NK-92 (cell line): ENCODE results near the gene PROX1.

Experiments used
- DNase-seq: peaks from one replicate; lab custom pipeline; 2025; ENCODE audit not compliant: unreplicated experiment; lab: John Stamatoyannopoulos, UW

PROX1 gene

GRCh38 chr1:213997038-213997771, 9.4 kb downstream of the PROX1 start:
- no peak for DNase-seq

GRCh38 chr1:213997772-213998107, 10.0 kb downstream of the PROX1 start:
- no peak for DNase-seq

- DNase-seq = no peak
These were observed 11.0 kb downstream of the PROX1 start for GRCh38 chr1:213998785-213999184.

DNA sequence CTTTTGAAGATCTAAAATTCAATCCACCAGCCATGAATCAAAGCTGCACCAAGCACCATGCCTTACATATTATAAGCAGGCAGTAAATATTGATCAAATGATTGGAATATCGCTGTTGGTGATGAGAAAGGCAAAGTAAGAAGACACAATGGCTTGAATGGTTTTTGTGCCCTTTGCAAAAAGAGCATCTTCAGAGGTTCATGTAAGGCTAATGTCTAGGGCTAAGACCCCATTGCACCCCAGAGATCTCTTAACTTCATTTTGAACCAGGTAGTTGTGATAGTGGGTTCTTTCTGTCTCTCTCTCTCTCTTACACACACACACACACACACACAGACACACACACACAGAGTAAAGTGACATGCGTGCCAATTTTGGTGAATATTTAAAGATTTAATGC, 12.0 kb downstream of the PROX1 start:
- DNase-seq = no peak

DNA sequence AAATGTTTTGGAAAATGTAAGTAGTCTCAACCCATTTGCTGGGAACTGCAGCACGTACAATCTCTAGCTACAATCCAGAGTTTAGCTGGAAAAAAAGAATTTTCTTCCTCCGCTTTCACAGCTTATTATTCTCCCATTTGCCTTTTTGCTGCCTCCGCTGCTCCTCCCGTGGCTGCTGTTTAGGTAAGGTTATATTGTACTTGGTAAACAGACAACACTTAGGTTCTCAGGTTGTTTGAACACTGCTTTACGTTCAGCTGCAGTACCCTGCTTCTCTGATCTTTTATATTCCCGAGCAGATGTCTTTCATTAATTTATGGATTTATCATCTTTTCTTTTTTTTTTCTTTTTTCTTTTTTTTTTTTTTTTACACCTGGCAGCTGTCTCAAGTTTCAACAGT, 14.3 kb downstream of the PROX1 start:
- DNase-seq = no peak

DNA sequence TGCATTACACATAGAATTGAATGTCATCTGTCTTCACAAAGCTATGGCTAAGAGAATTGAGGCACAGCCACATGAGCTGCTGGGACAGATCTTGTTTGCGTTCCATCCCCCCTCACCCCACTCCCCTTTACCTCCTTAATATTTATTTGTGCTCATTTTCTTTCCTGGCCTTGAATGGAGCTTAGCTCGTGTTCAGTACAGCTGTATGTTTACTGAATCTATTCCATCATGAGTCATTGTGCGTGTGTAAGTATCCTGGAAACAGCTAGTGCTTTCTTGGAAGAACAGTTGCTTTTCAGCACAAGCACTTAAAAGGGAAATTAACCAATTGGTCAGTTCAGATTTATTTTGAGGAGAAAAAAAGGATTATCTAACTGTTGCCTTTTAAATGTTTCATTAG, 14.7 kb downstream of the PROX1 start:
- DNase-seq = no peak

- DNase-seq = no peak
These were observed 15.5 kb downstream of the PROX1 start for GRCh38 chr1:214003233-214003632.

DNA sequence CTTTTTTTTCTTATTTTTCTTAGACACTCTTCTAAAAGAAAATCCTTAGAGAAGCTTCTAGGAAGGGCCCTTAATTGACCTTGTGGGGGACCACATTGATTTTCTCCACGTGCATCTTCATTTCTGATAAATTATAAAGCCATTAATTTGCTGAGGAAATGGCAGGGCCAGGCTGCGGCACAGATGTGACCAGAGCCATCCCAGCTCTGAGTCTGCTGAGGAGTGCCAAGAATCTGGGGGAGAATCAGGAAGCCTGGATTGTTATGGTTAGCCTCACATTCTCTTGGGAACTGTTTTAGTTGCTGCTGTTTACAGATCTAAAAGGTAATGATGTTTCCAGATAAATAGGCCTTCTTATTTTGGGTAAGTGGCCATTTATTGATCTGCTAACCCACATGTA, 16.2 kb downstream of the PROX1 start:
- DNase-seq = no peak

- no peak for DNase-seq
These were observed 17.0 kb downstream of the PROX1 start for GRCh38 chr1:214004795-214005194.

DNA sequence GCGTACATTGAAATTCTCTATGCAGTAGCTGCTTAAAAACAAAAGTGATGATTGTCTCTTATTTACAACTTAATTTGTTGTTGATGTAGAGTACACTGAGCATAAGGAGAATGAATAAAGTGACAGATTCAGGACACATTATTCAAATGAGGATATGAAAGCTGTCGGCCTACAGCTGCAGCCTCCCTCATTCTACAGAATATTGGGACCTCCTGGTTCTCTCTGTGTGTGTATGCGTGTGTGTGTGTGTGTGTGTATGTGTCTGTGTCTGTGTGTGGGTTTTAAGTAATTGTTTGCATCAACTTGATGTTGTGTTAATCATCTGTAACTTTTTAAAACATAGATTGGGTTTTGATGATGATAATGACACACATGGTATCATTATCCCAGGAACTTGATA, 17.9 kb downstream of the PROX1 start:
- DNase-seq = no peak

- DNase-seq = no peak
These were observed 19.1 kb downstream of the PROX1 start for GRCh38 chr1:214006845-214007244.

- no peak for DNase-seq
These were observed 20.6 kb downstream of the PROX1 start for GRCh38 chr1:214008347-214008746.

DNA sequence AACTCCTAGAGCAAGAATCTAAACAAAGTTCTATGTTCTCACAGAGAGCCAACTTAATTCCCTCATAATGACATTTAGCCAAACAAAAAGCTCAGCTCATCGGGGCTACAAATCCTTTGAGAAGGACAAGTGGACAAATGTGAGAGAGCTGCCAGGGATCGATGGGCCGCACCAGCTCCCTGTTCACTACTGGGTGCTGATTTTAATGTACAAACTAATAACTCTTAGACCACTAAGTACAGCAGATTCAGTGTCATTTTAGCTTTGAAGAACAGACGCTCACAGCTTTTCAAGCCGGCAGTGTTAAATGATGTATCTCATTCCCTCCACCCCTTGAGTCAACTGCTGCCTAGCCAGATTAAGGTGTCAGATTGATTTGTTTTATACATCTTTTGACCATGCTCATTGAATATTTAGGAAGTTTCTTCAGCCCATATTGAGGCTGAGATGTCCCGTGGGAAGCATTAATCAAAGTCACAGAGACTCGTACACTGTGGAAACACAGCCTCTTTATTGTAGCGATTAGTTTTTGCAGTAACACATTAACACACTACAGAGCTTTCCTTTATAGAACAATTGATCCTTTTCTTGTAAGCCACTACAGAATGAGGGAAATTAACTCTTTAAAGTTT, 21.1 kb downstream of the PROX1 start:
- no peak for DNase-seq

- no peak for DNase-seq
These were observed 21.8 kb downstream of the PROX1 start for GRCh38 chr1:214009423-214010196.

- DNase-seq = no peak
These were observed 22.4 kb downstream of the PROX1 start for GRCh38 chr1:214010197-214010573.

GRCh38 chr1:214010717-214011116, 22.9 kb downstream of the PROX1 start:
- no peak for DNase-seq

DNA sequence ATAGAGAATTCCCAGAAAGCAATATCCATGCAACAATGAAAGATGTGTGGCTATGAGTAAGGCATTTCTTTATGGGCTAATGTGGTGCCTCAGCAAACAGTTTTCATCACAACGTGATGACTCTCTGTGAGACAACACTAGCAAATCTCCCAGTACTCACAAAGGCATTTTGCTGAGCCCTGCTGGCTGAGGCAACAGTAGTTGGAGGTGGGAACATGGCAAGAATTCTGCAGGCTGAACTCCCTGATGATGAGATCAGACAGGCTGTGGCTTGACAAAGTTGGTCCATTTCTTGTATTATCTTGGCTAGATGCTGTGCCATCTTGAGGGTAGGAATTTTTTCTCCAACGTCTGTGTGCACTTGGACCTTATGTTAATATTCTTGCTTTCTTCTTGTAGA, 24.6 kb downstream of the PROX1 start:
- DNase-seq = no peak

- no peak for DNase-seq
These were observed 26.0 kb downstream of the PROX1 start for GRCh38 chr1:214013614-214014377.

DNA sequence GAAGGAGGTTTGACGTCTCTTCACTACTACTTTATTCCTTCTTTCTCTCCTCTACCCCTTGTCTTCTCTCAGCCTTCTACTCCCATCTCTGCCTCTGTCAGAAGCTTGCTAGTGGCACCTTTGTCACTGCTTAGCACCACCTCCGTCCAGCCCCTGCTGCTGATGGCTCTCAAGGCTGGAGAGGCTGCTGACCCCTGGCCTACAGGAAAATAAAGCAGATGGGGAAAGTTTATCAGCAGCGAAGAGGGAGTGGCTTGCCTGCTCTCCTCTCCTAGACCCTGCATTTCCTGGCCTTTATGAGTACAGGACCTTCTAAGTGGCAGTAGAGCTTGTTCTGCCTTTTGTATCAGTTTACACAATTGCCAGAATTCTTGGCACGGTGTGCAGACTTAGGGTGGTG, 27.0 kb downstream of the PROX1 start:
- DNase-seq = no peak

DNA sequence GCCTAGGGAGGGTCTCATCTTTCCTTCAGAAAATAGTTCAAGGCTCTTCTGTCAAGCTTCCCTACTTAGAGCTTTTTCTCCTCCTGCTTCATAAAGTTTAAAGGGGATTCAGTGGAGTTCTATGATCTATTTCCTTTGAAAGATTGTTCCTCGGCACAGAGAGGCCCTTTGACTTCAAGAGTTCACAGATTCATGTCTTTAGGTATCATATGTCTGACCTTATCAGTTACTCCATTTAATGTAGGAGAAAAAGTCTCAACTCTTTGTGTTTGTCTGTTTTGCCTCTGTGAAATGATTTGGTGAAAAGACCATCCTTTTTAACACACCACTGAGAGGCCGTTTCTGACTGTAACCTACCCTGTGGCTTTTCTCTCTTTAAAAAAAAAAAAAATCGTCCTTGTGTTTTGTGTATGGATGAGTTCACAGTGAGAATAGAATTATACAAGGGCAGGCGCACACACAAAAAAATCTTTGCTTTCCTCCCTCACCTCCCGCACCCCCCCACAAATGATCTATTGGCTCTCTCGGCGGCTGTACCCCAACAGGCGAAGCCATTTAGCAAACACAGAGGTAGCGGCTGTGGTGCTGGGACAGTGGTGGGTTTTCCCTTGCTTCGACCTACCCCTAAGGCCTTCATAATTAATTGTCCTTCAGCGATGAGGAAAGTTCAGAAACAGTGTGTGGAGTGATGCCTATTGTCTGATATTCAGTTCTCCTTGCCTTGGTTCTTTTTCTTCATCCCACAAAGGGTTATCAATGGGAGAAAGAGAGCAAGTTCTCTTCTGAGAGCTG, 29.6 kb downstream of the PROX1 start:
- no peak for DNase-seq
